ENCODE results near the gene FUOM.

FUOM gene

GRCh38 chr10:133335246-133336117 lies 22.3 kb downstream of the FUOM start:
- TF ChIP-seq CTCF (IDR thresholded peaks at IDR 0.05; ENCODE audit: borderline replicate concordance, insufficient read depth, low read depth, low read length): no peak
- no peak overlapping the region for H3K4me3 ChIP-seq (ENCODE audit: low read depth, low read length)

GRCh38 chr10:133334503-133335245 lies 23.1 kb downstream of the FUOM start:
- no peak for TF ChIP-seq CTCF (IDR thresholded peaks at IDR 0.05; ENCODE audit: borderline replicate concordance, insufficient read depth, low read depth, low read length)
- no peak overlapping the region for H3K4me3 ChIP-seq (ENCODE audit: low read depth, low read length)

- no peak overlapping the region for H3K4me3 ChIP-seq (ENCODE audit: low read depth, low read length)
- TF ChIP-seq CTCF (IDR thresholded peaks at IDR 0.05; ENCODE audit: borderline replicate concordance, insufficient read depth, low read depth, low read length): no peak
These were observed 24.7 kb downstream of the FUOM start for GRCh38 chr10:133332936-133333699.

GRCh38 chr10:133329491-133330202 lies 28.2 kb downstream of the FUOM start:
- peak; percentile 91 for TF ChIP-seq CTCF (IDR thresholded peaks at IDR 0.05; ENCODE audit: borderline replicate concordance, insufficient read depth, low read depth, low read length)
- H3K4me3 ChIP-seq (ENCODE audit: low read depth, low read length): no peak overlapping the region

GRCh38 chr10:133328358-133329343 lies 29.2 kb downstream of the FUOM start:
- no peak overlapping the region for H3K4me3 ChIP-seq (ENCODE audit: low read depth, low read length)

More at GRCh38 chr10:133328358-133329343, 29.2 kb downstream of the FUOM start:
- TF ChIP-seq CTCF (IDR thresholded peaks at IDR 0.05; ENCODE audit: borderline replicate concordance, insufficient read depth, low read depth, low read length): no peak

Data from GM12875 (cell line).